Transverse colon (tissue), 3 donors: ENCODE data around the gene VEGFB.

Source experiments
- POLR2A ChIP-seq: fragments of 450-650 bp; IDR thresholded peaks from one replicate; pipeline ENCODE4 v1.6.1; 2016; ENCODE audit warnings: antibody characterized with exemption, mild to moderate bottlenecking, moderate library complexity
- TF ChIP-seq, protein P1 (sequence below), 5 experiments: fragments of 200-600 bp in 3 of 5; fragments of 450-650 bp in 2 of 5; sonication (generic) in 3 of 5; IDR thresholded peaks; 1 replicate in 2 of 5; 2 replicates in 3 of 5; pipeline ENCODE4 v1.5.1; 2016 to 2017; ENCODE audit warnings: antibody characterized with exemption in 5 of 5, inconsistent platforms in 3 of 5, mild to moderate bottlenecking in 2 of 5, moderate library complexity in 1 of 5

DNA sequence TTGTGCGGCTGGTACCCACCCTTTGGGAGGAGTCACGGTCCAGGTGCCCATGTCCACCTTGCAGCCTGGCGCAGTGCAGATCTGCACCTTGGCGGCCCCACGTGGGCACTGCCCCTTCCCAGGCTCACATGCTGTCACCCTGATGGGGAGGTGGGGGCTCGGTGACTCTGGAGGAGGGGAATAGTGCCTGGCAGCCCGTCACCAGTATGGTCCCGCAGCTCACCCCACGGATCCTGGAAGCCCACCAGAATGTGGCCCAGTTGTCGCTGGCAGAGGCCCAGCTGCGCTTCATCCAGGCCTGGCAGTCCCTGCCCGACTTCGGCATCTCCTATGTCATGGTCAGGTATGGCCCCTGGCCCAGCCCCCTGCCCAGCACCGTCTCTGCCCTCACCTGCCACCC lies 13.6 kb upstream of the VEGFB start:
- TF ChIP-seq, protein P1, sequence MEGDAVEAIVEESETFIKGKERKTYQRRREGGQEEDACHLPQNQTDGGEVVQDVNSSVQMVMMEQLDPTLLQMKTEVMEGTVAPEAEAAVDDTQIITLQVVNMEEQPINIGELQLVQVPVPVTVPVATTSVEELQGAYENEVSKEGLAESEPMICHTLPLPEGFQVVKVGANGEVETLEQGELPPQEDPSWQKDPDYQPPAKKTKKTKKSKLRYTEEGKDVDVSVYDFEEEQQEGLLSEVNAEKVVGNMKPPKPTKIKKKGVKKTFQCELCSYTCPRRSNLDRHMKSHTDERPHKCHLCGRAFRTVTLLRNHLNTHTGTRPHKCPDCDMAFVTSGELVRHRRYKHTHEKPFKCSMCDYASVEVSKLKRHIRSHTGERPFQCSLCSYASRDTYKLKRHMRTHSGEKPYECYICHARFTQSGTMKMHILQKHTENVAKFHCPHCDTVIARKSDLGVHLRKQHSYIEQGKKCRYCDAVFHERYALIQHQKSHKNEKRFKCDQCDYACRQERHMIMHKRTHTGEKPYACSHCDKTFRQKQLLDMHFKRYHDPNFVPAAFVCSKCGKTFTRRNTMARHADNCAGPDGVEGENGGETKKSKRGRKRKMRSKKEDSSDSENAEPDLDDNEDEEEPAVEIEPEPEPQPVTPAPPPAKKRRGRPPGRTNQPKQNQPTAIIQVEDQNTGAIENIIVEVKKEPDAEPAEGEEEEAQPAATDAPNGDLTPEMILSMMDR (IDR thresholded peaks at IDR 0.05) = no peak
- TF ChIP-seq POLR2A = no peak
